ENCODE results near the gene HOXB5.

The HOXB5 gene

GRCh38 chr17:48605409-48605919, 11.9 kb upstream of the HOXB5 start:
- ChIA-PET POLR2A (no interaction called here), CTCF (interaction anchor here (0.6 to 2.0 kb wide), 3 partner anchors 29 to 280 kb away, joined by 3 to 4 read pairs (median 3); no protein-coding TSS in a partner anchor)
- TF ChIP-seq ZNF658 (tag by site-specific recombination; IDR thresholded peaks at IDR 0.05) (no peak), REST (tag by site-specific recombination; IDR thresholded peaks at IDR 0.05) (no peak), KLF16 (tag by site-specific recombination; IDR thresholded peaks at IDR 0.05) (0 out of 2 replicates have a peak, but pooled peaks have one; percentile 36), ZNF138 (tag by site-specific recombination; IDR thresholded peaks at IDR 0.05; ENCODE audit: borderline replicate concordance) (no peak), ZNF664 (tag by site-specific recombination; IDR thresholded peaks at IDR 0.05) (no peak), GLI4 (tag by site-specific recombination; IDR thresholded peaks at IDR 0.05) (no peak), ZBTB8A (tag by site-specific recombination; IDR thresholded peaks at IDR 0.05) (peak; percentile 77), ZNF23 (tag by site-specific recombination; IDR thresholded peaks at IDR 0.05; ENCODE audit: borderline replicate concordance) (no peak), ZNF121 (tag by site-specific recombination; IDR thresholded peaks at IDR 0.05) (no peak), ZNF561 (tag by site-specific recombination; IDR thresholded peaks at IDR 0.05; ENCODE audit: borderline replicate concordance) (no peak), TSHZ1 (tag by site-specific recombination; IDR thresholded peaks at IDR 0.05; ENCODE audit: borderline replicate concordance) (0 out of 2 replicates have a peak, but pooled peaks have one; percentile 36), ZNF362 (tag by site-specific recombination; IDR thresholded peaks at IDR 0.05) (no peak), ZNF391 (tag by site-specific recombination; IDR thresholded peaks at IDR 0.05; ENCODE audit: borderline replicate concordance, low read depth) (no peak), ZNF654 (tag by site-specific recombination; IDR thresholded peaks at IDR 0.05; ENCODE audit: low read depth) (no peak), PRDM6 (tag by site-specific recombination; IDR thresholded peaks at IDR 0.05) (no peak), KLF17 (tag by site-specific recombination; IDR thresholded peaks at IDR 0.05) (no peak), AEBP2 (tag by site-specific recombination; IDR thresholded peaks at IDR 0.05; ENCODE audit: borderline replicate concordance) (no peak), PRDM1 (tag by site-specific recombination; IDR thresholded peaks at IDR 0.05) (no peak), MEIS1 (CRISPR knock-in tag; IDR thresholded peaks at IDR 0.05; ENCODE audit: borderline replicate concordance) (no peak), ZNF792 (tag by site-specific recombination; IDR thresholded peaks at IDR 0.05) (no peak), ZNF76 (tag by site-specific recombination; IDR thresholded peaks at IDR 0.05; ENCODE audit: borderline replicate concordance, low read depth) (no peak)
- TF ChIP-seq, protein P1, sequence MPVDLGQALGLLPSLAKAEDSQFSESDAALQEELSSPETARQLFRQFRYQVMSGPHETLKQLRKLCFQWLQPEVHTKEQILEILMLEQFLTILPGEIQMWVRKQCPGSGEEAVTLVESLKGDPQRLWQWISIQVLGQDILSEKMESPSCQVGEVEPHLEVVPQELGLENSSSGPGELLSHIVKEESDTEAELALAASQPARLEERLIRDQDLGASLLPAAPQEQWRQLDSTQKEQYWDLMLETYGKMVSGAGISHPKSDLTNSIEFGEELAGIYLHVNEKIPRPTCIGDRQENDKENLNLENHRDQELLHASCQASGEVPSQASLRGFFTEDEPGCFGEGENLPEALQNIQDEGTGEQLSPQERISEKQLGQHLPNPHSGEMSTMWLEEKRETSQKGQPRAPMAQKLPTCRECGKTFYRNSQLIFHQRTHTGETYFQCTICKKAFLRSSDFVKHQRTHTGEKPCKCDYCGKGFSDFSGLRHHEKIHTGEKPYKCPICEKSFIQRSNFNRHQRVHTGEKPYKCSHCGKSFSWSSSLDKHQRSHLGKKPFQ (tag by site-specific recombination; IDR thresholded peaks at IDR 0.05) = no peak

More at GRCh38 chr17:48605409-48605919, 11.9 kb upstream of the HOXB5 start:
- peak overlapping the region; percentile 86 for H3K27ac ChIP-seq (ENCODE audit: extremely low read depth, low read depth, low read length)
- peaks cover 36% of the 10 kb centered on the region for H3K4me1 ChIP-seq (ENCODE audit: control insufficient read depth, insufficient read depth, low read length)
- H3K36me3 ChIP-seq (ENCODE audit: control insufficient read depth in 2 of 2, insufficient read depth in 1 of 2, low read length in 2 of 2) = peaks cover 7 to 15% of the 10 kb centered on the region in 2 experiments
- H3K9me3 ChIP-seq (ENCODE audit: control insufficient read depth, insufficient read depth, low read depth, low read length) = no peaks in the 10 kb centered on the region
- H3K4me3 ChIP-seq (ENCODE audit: low read depth, low read length) = no peak overlapping the region; the same call in 1 of the 2 replicates
